Lower lobe of right lung (tissue), 2 donors: ENCODE results near the gene AFG3L2. TPM values are rescaled to one million over a fixed set of nuclear protein-coding genes. Genes with fewer than 3 reads are reported as not detected.

ENCODE experiments used
- ATAC-seq, 2 donors: fragments of 200-7000 bp; cut with Tn5 transposase; one replicate each; pipeline ENCODE4 v1.9.1; 2020 to 2022; ENCODE audit warnings: mild to moderate bottlenecking in 2 of 2, moderate library complexity in 2 of 2
- DNase-seq: peaks from one replicate; pipeline ENCODE4 v3.0.0-alpha.2; 2020
- H3K27ac ChIP-seq: fragments of 200-600 bp; one replicate; pipeline ENCODE4 v1.8.0; 2022
- H3K27me3 ChIP-seq: fragments of 200-600 bp; one replicate; pipeline ENCODE4 v1.8.0; 2022; ENCODE audit warnings: low read depth
- H3K36me3 ChIP-seq: fragments of 200-600 bp; one replicate; pipeline ENCODE4 v1.8.0; 2022; ENCODE audit warnings: mild to moderate bottlenecking
- H3K4me1 ChIP-seq: fragments of 200-600 bp; one replicate; pipeline ENCODE4 v1.8.0; 2022
- H3K4me3 ChIP-seq: fragments of 200-600 bp; one replicate; pipeline ENCODE4 v1.8.0; 2022; ENCODE audit warnings: mild to moderate bottlenecking
- H3K9me3 ChIP-seq: fragments of 200-600 bp; one replicate; pipeline ENCODE4 v1.8.0; 2022
- intact Hi-C: fragments of 100-400 bp; cut with DNase I; formaldehyde crosslinking; loops from one replicate; pipeline ENCODE4 v1.11.0; 2022
- total RNA-seq: library from RNA; stranded (reverse); fragmentation: NEBNext Ultra II Directional; extraction: Animal tissue kit (Norgen Biotek cat#: 25700); gene quantifications from one replicate; pipeline ENCODE4 v1.2.1, GENCODE V29; 2021
- TF ChIP-seq, protein P1 (sequence below): fragments of 200-600 bp; IDR thresholded peaks from one replicate; pipeline ENCODE4 v1.8.0; 2022; ENCODE audit warnings: antibody characterized with exemption, mild to moderate bottlenecking
- donor health status: DM: no; HTN: yes; CAD: no; lungs with severe emphysema.

AFG3L2 gene
- total RNA-seq, 1 donor from 2014 or later, result 31.1 TPM

DNA sequence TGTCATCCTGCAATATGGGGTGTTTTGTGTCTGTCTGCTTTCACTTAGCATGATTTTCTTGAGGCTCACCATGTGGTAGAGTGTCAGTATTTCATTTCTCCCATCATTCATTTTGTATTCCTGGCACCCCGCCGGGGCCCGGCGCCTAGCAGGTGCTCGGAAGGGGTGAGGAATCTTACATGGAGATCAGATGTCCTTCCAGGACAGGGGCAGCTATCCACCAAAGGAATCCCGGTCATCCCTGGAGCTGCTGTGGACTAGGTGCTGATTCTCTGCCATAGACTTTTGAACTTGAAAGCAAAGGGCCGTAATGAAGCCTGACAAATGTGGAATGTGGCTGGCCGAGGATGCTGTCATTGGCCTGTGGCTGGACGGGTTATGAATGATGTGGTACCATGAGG, 33.1 kb upstream of the AFG3L2 start:
- Histone ChIP-seq H3K27me3 (no peaks in the 10 kb centered on the region), H3K9me3 (no peaks in the 10 kb centered on the region), H3K4me1 (peaks cover 28% of the 10 kb centered on the region), H3K36me3 (no peaks in the 10 kb centered on the region), H3K27ac (no peak overlapping the region), H3K4me3 (no peak overlapping the region)
- DNase-seq (no peak), ATAC-seq (no peak)
- intact Hi-C loops, result no loop called here
- TF ChIP-seq, protein P1, sequence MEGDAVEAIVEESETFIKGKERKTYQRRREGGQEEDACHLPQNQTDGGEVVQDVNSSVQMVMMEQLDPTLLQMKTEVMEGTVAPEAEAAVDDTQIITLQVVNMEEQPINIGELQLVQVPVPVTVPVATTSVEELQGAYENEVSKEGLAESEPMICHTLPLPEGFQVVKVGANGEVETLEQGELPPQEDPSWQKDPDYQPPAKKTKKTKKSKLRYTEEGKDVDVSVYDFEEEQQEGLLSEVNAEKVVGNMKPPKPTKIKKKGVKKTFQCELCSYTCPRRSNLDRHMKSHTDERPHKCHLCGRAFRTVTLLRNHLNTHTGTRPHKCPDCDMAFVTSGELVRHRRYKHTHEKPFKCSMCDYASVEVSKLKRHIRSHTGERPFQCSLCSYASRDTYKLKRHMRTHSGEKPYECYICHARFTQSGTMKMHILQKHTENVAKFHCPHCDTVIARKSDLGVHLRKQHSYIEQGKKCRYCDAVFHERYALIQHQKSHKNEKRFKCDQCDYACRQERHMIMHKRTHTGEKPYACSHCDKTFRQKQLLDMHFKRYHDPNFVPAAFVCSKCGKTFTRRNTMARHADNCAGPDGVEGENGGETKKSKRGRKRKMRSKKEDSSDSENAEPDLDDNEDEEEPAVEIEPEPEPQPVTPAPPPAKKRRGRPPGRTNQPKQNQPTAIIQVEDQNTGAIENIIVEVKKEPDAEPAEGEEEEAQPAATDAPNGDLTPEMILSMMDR, result no peak

DNA sequence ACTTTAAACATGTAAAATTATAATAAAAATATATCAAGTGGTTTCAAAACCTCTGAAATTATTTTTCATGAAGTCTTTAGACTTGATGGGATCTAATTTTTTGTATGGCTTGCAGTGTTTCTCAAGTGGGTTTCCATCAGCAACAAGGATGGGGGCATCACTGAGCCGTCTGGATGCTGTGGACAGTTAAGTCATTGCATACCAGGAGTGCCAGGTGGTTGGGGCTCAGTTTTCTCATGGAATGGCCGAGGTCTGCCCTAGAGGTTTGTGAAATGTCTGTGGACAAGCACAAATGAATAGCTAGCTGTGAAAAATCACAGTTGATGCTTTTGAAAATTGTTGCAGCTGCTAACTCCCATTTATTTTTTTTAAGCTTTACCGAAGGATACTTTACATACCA, 32.4 kb upstream of the AFG3L2 start:
- H3K4me3 ChIP-seq, result no peak overlapping the region
- H3K4me1 ChIP-seq, result peaks cover 28% of the 10 kb centered on the region
- no peaks in the 10 kb centered on the region for H3K27me3 ChIP-seq
- no peaks in the 10 kb centered on the region for H3K36me3 ChIP-seq
- intact Hi-C loops, result no loop called here
- H3K9me3 ChIP-seq, result no peaks in the 10 kb centered on the region
- TF ChIP-seq, protein P1, result no peak
- DNase-seq, result no peak
- H3K27ac ChIP-seq, result no peak overlapping the region
- no peak for ATAC-seq

GRCh38 chr18:12408247-12408869, 31.3 kb upstream of the AFG3L2 start:
- Histone ChIP-seq H3K9me3 (no peaks in the 10 kb centered on the region), H3K4me3 (peak overlapping the region; percentile 64), H3K4me1 (peaks cover 28% of the 10 kb centered on the region), H3K27ac (peak overlapping the region; percentile 86), H3K27me3 (no peaks in the 10 kb centered on the region), H3K36me3 (no peaks in the 10 kb centered on the region)
- DNase-seq, result no peak
- intact Hi-C loops, result no loop called here
- TF ChIP-seq, protein P1, result no peak
- peak; percentile 25 to 66 for ATAC-seq

DNA sequence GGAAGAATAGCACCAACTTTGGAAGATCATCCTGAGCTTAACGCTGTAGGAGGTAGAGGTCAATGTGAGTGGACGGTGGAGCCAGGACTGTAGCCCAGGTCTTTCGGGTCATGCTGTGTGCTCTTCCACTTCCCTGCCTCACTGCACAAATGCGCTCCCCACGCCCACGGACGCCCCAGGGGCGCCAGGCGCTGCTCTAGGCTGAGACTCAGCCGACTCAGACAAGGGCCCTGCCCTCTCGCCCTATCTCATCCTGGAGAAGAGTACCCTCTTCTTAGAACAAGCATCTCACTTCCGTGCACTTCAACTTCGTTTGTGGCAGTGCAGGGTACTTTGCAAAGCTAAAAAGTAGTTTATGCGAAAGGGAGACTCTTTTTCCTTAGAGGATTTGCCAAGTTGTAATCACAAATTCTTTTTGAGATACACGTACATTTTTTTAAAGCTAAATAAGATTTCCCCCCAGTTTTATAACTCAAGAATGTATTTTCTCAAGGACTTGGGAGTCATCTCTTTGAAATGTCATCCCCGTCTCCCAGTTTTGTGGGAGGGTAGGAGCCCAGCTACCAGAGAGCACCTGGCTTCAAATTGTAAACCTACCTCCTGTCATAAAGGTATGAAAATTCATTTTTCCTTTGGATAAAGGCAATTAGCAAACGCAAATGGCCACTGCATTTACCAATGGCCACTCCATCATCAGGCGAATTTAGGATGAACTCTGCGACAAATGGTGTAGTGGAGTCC, 29.5 kb upstream of the AFG3L2 start:
- Histone ChIP-seq H3K4me3 (peak overlapping the region; percentile 64), H3K36me3 (no peaks in the 10 kb centered on the region), H3K4me1 (peaks cover 28% of the 10 kb centered on the region), H3K27me3 (peaks cover 5% of the 10 kb centered on the region), H3K9me3 (no peaks in the 10 kb centered on the region), H3K27ac (no peak overlapping the region)
- DNase-seq, result no peak
- TF ChIP-seq, protein P1, result no peak
- no peak for ATAC-seq
- intact Hi-C loops, result no loop called here

DNA sequence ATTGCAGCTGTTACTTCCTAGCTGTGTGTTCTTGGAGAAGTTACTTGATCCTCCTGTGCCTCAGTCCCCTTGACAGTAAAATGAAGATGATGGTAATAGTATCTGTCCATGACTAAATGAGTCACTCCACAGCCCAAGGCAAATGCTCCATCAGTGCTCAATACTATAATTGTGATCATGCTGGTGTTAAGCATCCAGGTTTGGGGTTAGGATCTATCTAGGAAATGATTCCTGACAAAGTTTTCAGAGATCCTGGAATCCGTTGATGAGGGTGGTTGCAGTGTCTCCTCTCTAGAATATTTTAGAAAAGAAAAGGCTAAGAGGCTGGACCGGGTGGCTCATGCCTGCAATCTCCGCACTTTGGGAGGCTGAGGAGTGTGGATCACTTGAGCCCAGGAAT, 28.0 kb upstream of the AFG3L2 start:
- intact Hi-C loops, result no loop called here
- TF ChIP-seq, protein P1, result no peak

More for the DNA sequence above, 28.0 kb upstream of the AFG3L2 start:
- H3K27ac ChIP-seq, result no peak overlapping the region
- no peaks in the 10 kb centered on the region for H3K9me3 ChIP-seq
- peaks cover 21% of the 10 kb centered on the region for H3K4me1 ChIP-seq
- no peaks in the 10 kb centered on the region for H3K36me3 ChIP-seq
- ATAC-seq (no peak), DNase-seq (no peak)
- no peak overlapping the region for H3K4me3 ChIP-seq
- peaks cover 5% of the 10 kb centered on the region for H3K27me3 ChIP-seq
